Left ventricle myocardium inferior (tissue), 1 donor: ENCODE results near the gene SCAMP2. TPM values are rescaled to one million over a fixed set of nuclear protein-coding genes. Genes with fewer than 3 reads are reported as not detected.
A peak's percentile ranks its signal among the peaks of the same experiment; 100 is the strongest.

Experiments
- DNase-seq: peaks from one replicate; pipeline ENCODE4 v3.0.0-alpha.2; 2020
- H3K27ac ChIP-seq: fragments of 200-600 bp; replicated peaks from 2 replicates; pipeline ENCODE4 v1.8.0; 2021
- H3K27me3 ChIP-seq: fragments of 200-600 bp; 2 replicates; pipeline ENCODE4 v1.8.0; 2021; ENCODE audit warnings: low read depth
- H3K36me3 ChIP-seq: fragments of 200-600 bp; 2 replicates; pipeline ENCODE4 v1.8.0; 2021
- H3K4me1 ChIP-seq: fragments of 200-600 bp; 2 replicates; pipeline ENCODE4 v1.8.0; 2021
- H3K4me3 ChIP-seq: fragments of 200-600 bp; 2 replicates; pipeline ENCODE4 v1.8.0; 2021; ENCODE audit warnings: mild to moderate bottlenecking, moderate library complexity
- H3K9me3 ChIP-seq: fragments of 200-600 bp; replicated peaks from 2 replicates; pipeline ENCODE4 v1.8.0; 2021
- intact Hi-C: fragments of 100-400 bp; cut with micrococcal nuclease; formaldehyde crosslinking; loops from one replicate; pipeline ENCODE4 v1.11.0; 2022
- total RNA-seq: library from RNA; stranded (reverse); fragmentation: NEBNext Ultra II Directional; extraction: Animal tissue kit (Norgen Biotek cat#: 25700); gene quantifications from one replicate; pipeline ENCODE4 v1.2.1, GENCODE V29; 2021
- TF ChIP-seq, protein P1 (sequence below): fragments of 200-600 bp; IDR thresholded peaks from 2 replicates; pipeline ENCODE4 v1.8.0; 2021; ENCODE audit warnings: antibody characterized with exemption, mild to moderate bottlenecking, borderline replicate concordance
- donor health status: DM: no; HTN: yes; CAD: no; lungs with severe emphysema.

The SCAMP2 gene
- total RNA-seq, 1 donor from 2014 or later, result 40.7 TPM

DNA sequence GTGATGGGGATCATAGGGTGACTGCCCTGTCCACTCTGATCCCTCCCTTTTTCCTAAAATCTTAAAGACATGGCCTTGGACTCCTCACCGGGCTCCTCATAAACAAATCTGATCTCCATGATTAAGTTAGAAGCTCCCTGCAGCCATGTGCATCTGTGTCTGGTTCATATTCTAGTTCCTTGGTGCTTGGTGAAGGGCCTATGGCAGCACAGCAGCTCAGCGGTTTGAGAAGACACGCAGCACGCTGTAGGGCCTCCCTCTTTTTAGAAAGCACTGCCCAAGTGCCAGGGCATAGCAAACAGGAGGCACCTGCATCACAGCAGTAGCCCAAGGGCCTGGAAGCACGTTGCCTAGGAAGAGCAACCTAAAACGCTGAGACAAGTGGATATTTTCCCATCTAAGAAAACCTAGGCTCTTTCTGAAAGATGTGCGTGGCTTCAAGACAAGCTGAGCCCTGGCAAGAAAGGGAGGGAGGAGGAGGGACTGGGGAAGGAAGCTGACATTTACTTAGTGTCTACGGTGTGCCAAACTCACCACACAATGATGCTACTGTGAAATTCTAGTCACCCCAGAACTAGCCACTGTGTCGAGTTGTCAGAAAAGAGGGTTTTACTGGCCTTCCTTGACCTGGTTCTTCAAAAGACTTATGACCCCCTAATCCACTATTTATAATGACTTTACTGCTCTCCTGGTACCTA lies 15.3 kb downstream of the SCAMP2 start:
- intact Hi-C loops, result no loop called here
- peaks cover 52% of the 10 kb centered on the region for H3K4me1 ChIP-seq
- H3K9me3 ChIP-seq, result no peaks in the 10 kb centered on the region
- TF ChIP-seq, protein P1, sequence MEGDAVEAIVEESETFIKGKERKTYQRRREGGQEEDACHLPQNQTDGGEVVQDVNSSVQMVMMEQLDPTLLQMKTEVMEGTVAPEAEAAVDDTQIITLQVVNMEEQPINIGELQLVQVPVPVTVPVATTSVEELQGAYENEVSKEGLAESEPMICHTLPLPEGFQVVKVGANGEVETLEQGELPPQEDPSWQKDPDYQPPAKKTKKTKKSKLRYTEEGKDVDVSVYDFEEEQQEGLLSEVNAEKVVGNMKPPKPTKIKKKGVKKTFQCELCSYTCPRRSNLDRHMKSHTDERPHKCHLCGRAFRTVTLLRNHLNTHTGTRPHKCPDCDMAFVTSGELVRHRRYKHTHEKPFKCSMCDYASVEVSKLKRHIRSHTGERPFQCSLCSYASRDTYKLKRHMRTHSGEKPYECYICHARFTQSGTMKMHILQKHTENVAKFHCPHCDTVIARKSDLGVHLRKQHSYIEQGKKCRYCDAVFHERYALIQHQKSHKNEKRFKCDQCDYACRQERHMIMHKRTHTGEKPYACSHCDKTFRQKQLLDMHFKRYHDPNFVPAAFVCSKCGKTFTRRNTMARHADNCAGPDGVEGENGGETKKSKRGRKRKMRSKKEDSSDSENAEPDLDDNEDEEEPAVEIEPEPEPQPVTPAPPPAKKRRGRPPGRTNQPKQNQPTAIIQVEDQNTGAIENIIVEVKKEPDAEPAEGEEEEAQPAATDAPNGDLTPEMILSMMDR, result no peak
- DNase-seq, result no peak
- peak overlapping the region; percentile 39 for H3K27ac ChIP-seq
- no peaks in the 10 kb centered on the region for H3K27me3 ChIP-seq
- H3K36me3 ChIP-seq, result peaks cover 15% of the 10 kb centered on the region
- no peak overlapping the region for H3K4me3 ChIP-seq

DNA sequence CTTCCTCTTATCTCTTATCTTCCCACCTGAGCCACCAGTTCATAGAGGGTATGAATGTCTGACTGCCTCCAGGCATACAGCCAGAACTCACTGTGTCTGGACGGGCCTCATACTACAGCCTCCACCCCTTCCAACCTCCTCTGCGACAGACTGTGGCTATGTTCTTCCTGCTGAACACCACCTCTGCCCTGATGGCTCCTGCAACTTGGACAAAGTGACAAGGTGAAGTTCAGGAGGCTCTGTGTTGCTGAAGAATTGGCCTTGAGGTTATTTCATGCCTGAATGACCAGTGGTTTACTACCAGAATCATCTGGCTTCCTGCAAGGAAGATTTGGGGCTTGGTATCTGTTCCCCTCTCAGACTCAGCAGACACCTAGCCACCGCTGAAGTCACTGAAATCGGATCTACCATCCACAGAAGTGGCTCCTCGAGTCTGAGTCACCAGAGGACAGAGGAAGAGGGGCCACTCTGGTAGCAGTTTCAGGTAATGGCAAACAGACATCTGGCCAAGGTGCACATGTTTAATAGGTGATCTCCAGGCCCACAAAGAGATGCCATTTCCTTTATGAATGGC lies 16.0 kb downstream of the SCAMP2 start:
- H3K4me1 ChIP-seq, result peaks cover 52% of the 10 kb centered on the region
- TF ChIP-seq, protein P1, result no peak
- H3K27me3 ChIP-seq, result no peaks in the 10 kb centered on the region
- H3K27ac ChIP-seq, result peak overlapping the region; percentile 39
- DNase-seq, result no peak
- H3K36me3 ChIP-seq, result peaks cover 22% of the 10 kb centered on the region
- H3K9me3 ChIP-seq, result no peaks in the 10 kb centered on the region
- intact Hi-C loops, result no loop called here
- no peak overlapping the region for H3K4me3 ChIP-seq

DNA sequence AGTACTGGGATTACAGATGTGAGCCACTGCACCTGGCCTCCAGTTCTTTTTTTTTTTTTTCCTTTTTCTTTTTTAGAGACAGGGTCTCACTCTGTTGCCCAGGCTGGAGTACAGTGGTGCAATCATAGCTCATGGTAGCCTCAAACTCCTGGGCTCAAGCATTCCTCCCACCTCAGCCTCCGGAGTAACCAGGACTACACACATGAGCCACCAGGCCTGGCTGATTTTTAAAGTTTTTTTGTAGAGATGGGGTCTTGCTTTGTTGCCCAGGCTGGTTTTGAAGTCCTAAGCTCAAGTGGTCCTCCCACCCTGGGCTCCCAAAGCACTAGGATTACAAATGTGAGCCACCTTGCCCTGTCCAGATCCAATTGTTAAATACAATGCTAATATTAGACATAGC lies 16.6 kb downstream of the SCAMP2 start:
- H3K36me3 ChIP-seq, result peaks cover 28% of the 10 kb centered on the region
- intact Hi-C loops, result no loop called here
- H3K4me3 ChIP-seq, result no peak overlapping the region
- TF ChIP-seq, protein P1, result no peak
- H3K27me3 ChIP-seq, result no peaks in the 10 kb centered on the region
- no peak for DNase-seq
- H3K4me1 ChIP-seq, result peaks cover 52% of the 10 kb centered on the region
- peak overlapping the region; percentile 44 for H3K27ac ChIP-seq
- H3K9me3 ChIP-seq, result no peaks in the 10 kb centered on the region

DNA sequence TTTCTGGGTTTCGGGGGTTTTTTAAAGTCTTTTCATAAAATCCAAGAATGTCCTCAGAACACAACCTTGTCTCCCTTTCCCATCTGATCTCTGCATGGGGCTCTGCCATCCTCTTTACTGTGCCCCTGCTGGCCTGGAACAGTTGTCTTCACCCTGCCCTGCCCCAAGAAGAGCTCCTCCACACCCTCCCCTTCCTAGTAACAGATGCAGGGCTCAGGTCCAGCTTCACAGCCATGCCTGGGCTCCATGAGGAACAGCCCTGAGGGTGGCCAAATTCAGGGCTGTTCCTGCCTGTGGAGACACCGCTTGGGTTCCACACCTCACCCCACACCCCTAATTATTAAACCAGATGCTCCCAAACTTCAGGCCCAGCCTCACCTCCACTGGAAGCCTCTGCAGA lies 17.3 kb downstream of the SCAMP2 start:
- peaks cover 35% of the 10 kb centered on the region for H3K36me3 ChIP-seq
- H3K27me3 ChIP-seq, result no peaks in the 10 kb centered on the region
- TF ChIP-seq, protein P1, result no peak
- H3K4me3 ChIP-seq, result no peak overlapping the region
- no peak for DNase-seq
- H3K4me1 ChIP-seq, result peaks cover 51% of the 10 kb centered on the region
- no peaks in the 10 kb centered on the region for H3K9me3 ChIP-seq
- intact Hi-C loops, result no loop called here
- H3K27ac ChIP-seq, result peak overlapping the region; percentile 39

DNA sequence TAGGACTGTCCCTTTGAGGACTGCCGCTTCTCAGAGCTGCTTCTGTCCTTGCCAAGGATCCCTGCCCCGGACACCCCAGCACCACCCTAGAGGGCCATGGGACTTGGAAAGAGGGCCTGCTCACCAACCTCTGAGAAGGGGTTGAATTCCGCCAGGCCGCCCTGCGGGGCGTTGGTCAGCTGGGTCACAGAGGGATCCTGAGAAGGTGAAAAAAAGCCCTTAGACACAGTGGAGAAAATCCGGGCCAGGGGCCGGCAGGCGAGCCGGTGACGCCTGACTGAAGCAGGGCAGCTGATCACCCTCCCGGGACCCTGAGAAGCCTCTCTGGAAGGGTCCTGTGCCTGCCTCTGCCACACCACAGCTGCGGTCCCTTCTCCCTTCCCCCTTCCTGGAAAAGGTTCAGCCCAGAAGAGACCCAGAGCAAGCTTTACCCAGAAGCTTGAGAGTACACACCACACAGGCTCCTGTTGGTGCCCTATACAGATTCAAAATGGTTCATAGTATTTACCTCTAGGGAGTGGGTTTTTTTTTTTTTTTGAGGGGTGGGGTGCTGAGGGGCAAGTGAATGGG lies 18.6 kb downstream of the SCAMP2 start:
- Histone ChIP-seq H3K9me3 (no peaks in the 10 kb centered on the region), H3K27ac (no peak overlapping the region), H3K4me3 (no peak overlapping the region), H3K36me3 (peaks cover 48% of the 10 kb centered on the region), H3K4me1 (peaks cover 40% of the 10 kb centered on the region), H3K27me3 (no peaks in the 10 kb centered on the region)
- intact Hi-C loops, result no loop called here
- TF ChIP-seq, protein P1, result no peak
- no peak for DNase-seq
